GM23338 (cell line): ENCODE results near the gene TRIM71. TPM values are rescaled to one million over a fixed set of nuclear protein-coding genes. Genes with fewer than 3 reads are reported as not detected.
A peak's percentile ranks its signal among the peaks of the same experiment; 100 is the strongest.

Experiments
- ATAC-seq: fragments of 200-7000 bp; cut with Tn5 transposase; 3 replicates; pipeline ENCODE4 v1.9.1; 2020
- DNase-seq: peaks from one replicate; pipeline ENCODE4 v3.0.0-alpha.2; 2015; ENCODE audit warnings: low spot score
- H2AFZ ChIP-seq: fragments of 200-600 bp; sonication (generic); 2 replicates; pipeline ENCODE4 v1.8.0; 2016; ENCODE audit warnings: antibody characterized with exemption, mild to moderate bottlenecking, moderate library complexity
- H3F3A ChIP-seq: fragments of 200-600 bp; sonication (generic); replicated peaks from 2 replicates; pipeline ENCODE4 v1.8.0; 2017; ENCODE audit warnings: antibody characterized with exemption, mixed run types, low read depth
- H3K27ac ChIP-seq: fragments of 200-600 bp; sonication (generic); 2 replicates; pipeline ENCODE4 v1.6.1; 2016; ENCODE audit warnings: low read depth
- H3K27me3 ChIP-seq: fragments of 200-600 bp; sonication (generic); 2 replicates; pipeline ENCODE4 v1.8.0; 2016; ENCODE audit warnings: mild to moderate bottlenecking, mixed run types, moderate library complexity; ENCODE audit not compliant: insufficient read depth
- H3K36me3 ChIP-seq: fragments of 200-600 bp; sonication (generic); 2 replicates; pipeline ENCODE4 v1.8.0; 2016; ENCODE audit warnings: mild to moderate bottlenecking; ENCODE audit not compliant: insufficient read depth
- H3K4me1 ChIP-seq: fragments of 200-600 bp; sonication (generic); 2 replicates; pipeline ENCODE4 v1.8.0; 2016; ENCODE audit warnings: mild to moderate bottlenecking, moderate library complexity; ENCODE audit not compliant: insufficient read depth
- H3K4me2 ChIP-seq: fragments of 200-600 bp; sonication (generic); 2 replicates; pipeline ENCODE4 v1.7.1; 2017; ENCODE audit warnings: mixed run types
- H3K4me3 ChIP-seq: fragments of 200-600 bp; sonication (generic); 2 replicates; pipeline ENCODE4 v1.6.1; 2016; ENCODE audit warnings: mixed run types
- H3K79me2 ChIP-seq: fragments of 200-600 bp; sonication (generic); replicated peaks from 2 replicates; pipeline ENCODE4 v1.8.0; 2017; ENCODE audit warnings: mild to moderate bottlenecking; ENCODE audit not compliant: insufficient read depth
- H3K9me2 ChIP-seq: fragments of 200-600 bp; sonication (generic); 2 replicates; pipeline ENCODE4 v1.8.0; 2017; ENCODE audit not compliant: insufficient read depth
- H4K20me1 ChIP-seq: fragments of 200-600 bp; sonication (generic); replicated peaks from 2 replicates; pipeline ENCODE4 v1.8.0; 2017; ENCODE audit warnings: mild to moderate bottlenecking; ENCODE audit not compliant: insufficient read depth
- H3K27ac Mint-ChIP-seq: 2 replicates; pipeline ENCODE4 v1.8.0; 2020; ENCODE audit warnings: inconsistent platforms, mild to moderate bottlenecking, moderate library complexity, mixed read lengths
- H3K27me3 Mint-ChIP-seq: 3 replicates; pipeline ENCODE4 v1.8.0; 2022; ENCODE audit warnings: low read depth, mild to moderate bottlenecking, moderate library complexity, mixed read lengths, inconsistent platforms; ENCODE audit not compliant: insufficient read depth, poor library complexity
- H3K36me3 Mint-ChIP-seq: 3 replicates; pipeline ENCODE4 v1.8.0; 2021; ENCODE audit warnings: low read depth, mild to moderate bottlenecking, inconsistent platforms, moderate library complexity, mixed read lengths
- H3K4me1 Mint-ChIP-seq: 3 replicates; pipeline ENCODE4 v1.8.0; 2020; ENCODE audit warnings: mild to moderate bottlenecking, inconsistent platforms, mixed read lengths
- H3K4me3 Mint-ChIP-seq: 3 replicates; pipeline ENCODE4 v1.8.0; 2021; ENCODE audit warnings: moderate library complexity, mild to moderate bottlenecking, inconsistent platforms, mixed read lengths
- H3K9me3 Mint-ChIP-seq: 3 replicates; pipeline ENCODE4 v1.8.0; 2020; ENCODE audit warnings: moderate library complexity, mild to moderate bottlenecking, inconsistent platforms, mixed read lengths
- EZH2 ChIP-seq: fragments of 200-600 bp; sonication (generic); IDR thresholded peaks from one replicate; pipeline ENCODE4 v1.8.0; 2017; ENCODE audit warnings: antibody characterized with exemption, mild to moderate bottlenecking, low read depth; ENCODE audit not compliant: unreplicated experiment
- EZH2phosphoT487 ChIP-seq: fragments of 200-600 bp; sonication (generic); IDR thresholded peaks from one replicate; pipeline ENCODE4 v1.8.1; 2018; ENCODE audit warnings: antibody characterized with exemption; ENCODE audit not compliant: unreplicated experiment
- JUNB ChIP-seq: IDR thresholded peaks from one replicate; pipeline ENCODE4 v1.6.1; 2016; ENCODE audit warnings: antibody characterized with exemption; ENCODE audit not compliant: unreplicated experiment
- NANOG ChIP-seq: IDR thresholded peaks from 2 replicates; pipeline ENCODE4 v1.6.1; 2016; ENCODE audit warnings: antibody characterized with exemption, borderline replicate concordance
- POLR2AphosphoS5 ChIP-seq: IDR thresholded peaks from 2 replicates; pipeline ENCODE4 v1.6.1; 2016; ENCODE audit warnings: antibody characterized with exemption, low read depth
- STAT1 ChIP-seq: IDR thresholded peaks from one replicate; pipeline ENCODE4 v1.6.1; 2016; ENCODE audit warnings: antibody characterized with exemption; ENCODE audit not compliant: unreplicated experiment
- ZNF114 ChIP-seq: fragments of 250-450 bp; sonication (Bioruptor Pico); IDR thresholded peaks from 2 replicates; pipeline ENCODE4 v1.5.0; 2020; ENCODE audit warnings: mild to moderate bottlenecking, moderate library complexity
- ZNF331 ChIP-seq: fragments of 250-450 bp; sonication (Bioruptor Pico); IDR thresholded peaks from 2 replicates; pipeline ENCODE4 v1.5.0; 2020; ENCODE audit warnings: low read depth, mild to moderate bottlenecking, moderate library complexity
- polyA plus RNA-seq: library from polyadenylated mRNA; unstranded; fragments of >200 nt; fragmentation: Nextera tagmentation; extraction: Ambion mirVana; gene quantifications from 2 replicates; pipeline ENCODE4 v1.2.1, GENCODE V29; 2016
- total RNA-seq: library from RNA; depleted of rRNA; stranded (reverse); fragments of >200 nt; shearing (Covaris generic); gene quantifications from 2 replicates; pipeline ENCODE4 v1.2.3, GENCODE V29; 2014
- TF ChIP-seq, protein P1 (sequence below), 2 experiments: fragments of 200-600 bp in 1 of 2; sonication (generic) in 1 of 2; conservative IDR thresholded peaks; 2 replicates each; pipeline versions ENCODE4 v1.5.1 to v1.6.1; 2016 to 2017; ENCODE audit warnings: antibody characterized with exemption in 2 of 2, low read depth in 2 of 2, mild to moderate bottlenecking in 2 of 2, moderate library complexity in 1 of 2
- TF ChIP-seq, protein P2 (sequence below): IDR thresholded peaks from 2 replicates; pipeline ENCODE4 v1.6.1; 2016; ENCODE audit warnings: antibody characterized with exemption

The TRIM71 gene
- total and polyA plus RNA-seq, 2 experiments from 2014 or later: 71.5 to 346 TPM

DNA sequence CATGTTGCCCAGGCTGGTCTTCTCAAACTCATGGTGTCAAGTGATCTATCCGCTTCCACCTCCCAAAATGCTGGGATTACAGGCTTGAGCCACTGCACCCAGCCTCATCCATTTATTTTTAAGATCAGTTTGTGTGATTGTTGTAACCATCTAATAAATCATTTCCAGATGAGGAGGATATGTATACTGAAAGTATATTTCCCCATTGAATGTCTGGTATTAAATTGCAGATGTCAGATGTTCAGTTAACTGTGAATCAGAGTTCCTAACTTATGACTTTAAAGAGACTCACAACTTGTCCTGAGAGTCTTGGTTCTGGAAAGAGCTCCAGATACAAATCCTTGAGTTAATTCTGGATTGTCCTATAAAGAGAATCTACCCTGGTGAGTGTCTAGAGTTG, 62.4 kb downstream of the TRIM71 start:
- Mint-ChIP-seq H3K27me3 (peaks cover 37% of the 10 kb centered on the region), H3K36me3 (peaks cover 89% of the 10 kb centered on the region), H3K4me1 (peaks cover 77% of the 10 kb centered on the region), H3K27ac (no peak overlapping the region; the same call in 1 of the 2 replicates), H3K4me3 (no peak overlapping the region), H3K9me3 (no peaks in the 10 kb centered on the region)
- peaks cover 100% of the 10 kb centered on the region for H3K79me2 ChIP-seq
- no peaks in the 10 kb centered on the region for H3K27me3 ChIP-seq
- no peak for ATAC-seq
- no peak overlapping the region for H3K4me2 ChIP-seq
- H3K4me1 ChIP-seq: peaks cover 72% of the 10 kb centered on the region
- H2AFZ ChIP-seq: no peak overlapping the region
- peaks cover 55% of the 10 kb centered on the region for H3F3A ChIP-seq
- H3K27ac ChIP-seq: peak overlapping the region; percentile 24; the same call in 1 of the 2 replicates
- no peak overlapping the region for H3K4me3 ChIP-seq
- H4K20me1 ChIP-seq: peaks cover 97% of the 10 kb centered on the region
- H3K9me2 ChIP-seq: no peaks in the 10 kb centered on the region
- no peak for DNase-seq
- TF ChIP-seq ZNF114 (CRISPR knock-in tag) (no peak), STAT1 (no peak), NANOG (no peak)
- H3K36me3 ChIP-seq: peaks cover 33% of the 10 kb centered on the region

DNA sequence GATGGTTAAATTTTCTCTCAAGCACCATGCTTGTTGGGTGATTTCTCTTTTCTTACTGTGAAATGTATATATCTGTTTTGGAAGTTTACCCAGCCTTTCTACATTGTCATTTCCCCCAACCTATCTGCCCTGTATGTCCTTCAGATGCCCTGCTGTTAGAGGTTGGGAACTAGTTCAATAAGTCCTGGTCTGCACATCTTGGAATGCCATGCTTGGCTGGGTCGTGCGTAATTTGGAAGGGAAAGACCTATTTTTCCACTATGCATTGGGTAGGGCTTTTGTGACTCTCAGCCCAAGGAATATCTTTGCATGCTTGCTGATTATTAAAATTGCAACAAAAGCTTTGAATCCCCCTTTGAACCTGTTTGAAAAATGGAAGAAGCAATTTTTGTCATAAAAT, 63.8 kb downstream of the TRIM71 start:
- H3K4me2 ChIP-seq: no peak overlapping the region
- H3K36me3 ChIP-seq: peaks cover 31% of the 10 kb centered on the region
- no peak overlapping the region; the same call in 2 of the 3 replicates for H3K4me3 Mint-ChIP-seq

DNA sequence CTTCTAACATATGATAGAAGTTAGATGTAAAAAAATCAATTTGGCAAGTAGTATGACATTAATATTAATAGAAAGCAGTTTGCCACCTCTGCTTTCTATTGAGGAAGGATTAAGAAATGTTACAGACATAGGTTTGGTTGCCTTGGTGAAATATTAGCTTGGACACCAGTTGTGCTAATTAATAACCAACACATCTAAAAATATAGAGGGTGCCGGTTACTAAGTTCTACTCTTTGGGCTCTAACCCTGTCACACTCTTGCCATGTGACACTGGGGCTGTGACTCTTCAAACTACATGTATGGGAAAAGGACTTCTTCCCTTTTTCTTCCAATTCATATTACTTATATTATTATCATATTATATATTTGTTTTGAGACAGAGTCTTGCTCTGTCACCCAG, 64.4 kb downstream of the TRIM71 start:
- peaks cover 32% of the 10 kb centered on the region for H3K27me3 Mint-ChIP-seq
- H3K27ac ChIP-seq: peak overlapping the region; percentile 24; the same call in 1 of the 2 replicates
- H3K27ac Mint-ChIP-seq: no peak overlapping the region
- ATAC-seq (no peak), DNase-seq (no peak)
- H3K4me1 ChIP-seq: peaks cover 56% of the 10 kb centered on the region
- no peaks in the 10 kb centered on the region for H3K27me3 ChIP-seq
- H3K9me3 Mint-ChIP-seq: no peaks in the 10 kb centered on the region
- peaks cover 97% of the 10 kb centered on the region for H4K20me1 ChIP-seq
- no peak overlapping the region for H3K4me2 ChIP-seq
- H3K4me3 ChIP-seq: no peak overlapping the region
- peaks cover 100% of the 10 kb centered on the region for H3K79me2 ChIP-seq
- H3K36me3 Mint-ChIP-seq: peaks cover 89% of the 10 kb centered on the region
- no peak overlapping the region for H2AFZ ChIP-seq
- H3K4me3 Mint-ChIP-seq: no peak overlapping the region
- H3K36me3 ChIP-seq: peaks cover 36% of the 10 kb centered on the region
- peaks cover 79% of the 10 kb centered on the region for H3K4me1 Mint-ChIP-seq
- H3K9me2 ChIP-seq: no peaks in the 10 kb centered on the region
- H3F3A ChIP-seq: peaks cover 55% of the 10 kb centered on the region
- TF ChIP-seq POLR2AphosphoS5 (no peak), STAT1 (no peak), JUNB (no peak), NANOG (no peak), ZNF331 (CRISPR knock-in tag) (no peak)
- TF ChIP-seq, protein P1, sequence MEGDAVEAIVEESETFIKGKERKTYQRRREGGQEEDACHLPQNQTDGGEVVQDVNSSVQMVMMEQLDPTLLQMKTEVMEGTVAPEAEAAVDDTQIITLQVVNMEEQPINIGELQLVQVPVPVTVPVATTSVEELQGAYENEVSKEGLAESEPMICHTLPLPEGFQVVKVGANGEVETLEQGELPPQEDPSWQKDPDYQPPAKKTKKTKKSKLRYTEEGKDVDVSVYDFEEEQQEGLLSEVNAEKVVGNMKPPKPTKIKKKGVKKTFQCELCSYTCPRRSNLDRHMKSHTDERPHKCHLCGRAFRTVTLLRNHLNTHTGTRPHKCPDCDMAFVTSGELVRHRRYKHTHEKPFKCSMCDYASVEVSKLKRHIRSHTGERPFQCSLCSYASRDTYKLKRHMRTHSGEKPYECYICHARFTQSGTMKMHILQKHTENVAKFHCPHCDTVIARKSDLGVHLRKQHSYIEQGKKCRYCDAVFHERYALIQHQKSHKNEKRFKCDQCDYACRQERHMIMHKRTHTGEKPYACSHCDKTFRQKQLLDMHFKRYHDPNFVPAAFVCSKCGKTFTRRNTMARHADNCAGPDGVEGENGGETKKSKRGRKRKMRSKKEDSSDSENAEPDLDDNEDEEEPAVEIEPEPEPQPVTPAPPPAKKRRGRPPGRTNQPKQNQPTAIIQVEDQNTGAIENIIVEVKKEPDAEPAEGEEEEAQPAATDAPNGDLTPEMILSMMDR (conservative IDR thresholded peaks at IDR 0.05; ENCODE audit: low read depth in 2 of 2): no peak
- TF ChIP-seq, protein P2, sequence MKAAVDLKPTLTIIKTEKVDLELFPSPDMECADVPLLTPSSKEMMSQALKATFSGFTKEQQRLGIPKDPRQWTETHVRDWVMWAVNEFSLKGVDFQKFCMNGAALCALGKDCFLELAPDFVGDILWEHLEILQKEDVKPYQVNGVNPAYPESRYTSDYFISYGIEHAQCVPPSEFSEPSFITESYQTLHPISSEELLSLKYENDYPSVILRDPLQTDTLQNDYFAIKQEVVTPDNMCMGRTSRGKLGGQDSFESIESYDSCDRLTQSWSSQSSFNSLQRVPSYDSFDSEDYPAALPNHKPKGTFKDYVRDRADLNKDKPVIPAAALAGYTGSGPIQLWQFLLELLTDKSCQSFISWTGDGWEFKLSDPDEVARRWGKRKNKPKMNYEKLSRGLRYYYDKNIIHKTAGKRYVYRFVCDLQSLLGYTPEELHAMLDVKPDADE: no peak

More for the DNA sequence above, 63.8 kb downstream of the TRIM71 start:
- Mint-ChIP-seq H3K27ac (peak overlapping the region; percentile 7; the same call in 1 of the 2 replicates), H3K9me3 (no peaks in the 10 kb centered on the region), H3K36me3 (peaks cover 89% of the 10 kb centered on the region), H3K4me1 (peaks cover 77% of the 10 kb centered on the region), H3K27me3 (peaks cover 35% of the 10 kb centered on the region)
- Histone ChIP-seq H3K9me2 (no peaks in the 10 kb centered on the region), H2AFZ (no peak overlapping the region), H3F3A (peaks cover 56% of the 10 kb centered on the region), H3K4me3 (no peak overlapping the region), H3K79me2 (peaks cover 100% of the 10 kb centered on the region), H3K4me1 (peaks cover 62% of the 10 kb centered on the region), H4K20me1 (peaks cover 97% of the 10 kb centered on the region), H3K27me3 (no peaks in the 10 kb centered on the region), H3K27ac (peak overlapping the region; percentile 24; the same call in 1 of the 2 replicates)
- no peak for DNase-seq
- no peak for ATAC-seq
- no peak for TF ChIP-seq ZNF114 (CRISPR knock-in tag)
- no peak for TF ChIP-seq NANOG
- no peak for TF ChIP-seq STAT1
- no peak for TF ChIP-seq EZH2phosphoT487
- no peak for TF ChIP-seq POLR2AphosphoS5
- TF ChIP-seq ZNF331 (CRISPR knock-in tag): no peak
- no peak for TF ChIP-seq EZH2
- TF ChIP-seq, protein P2: no peak
